ENCODE measurements around the gene RBPJ.

GRCh38 chr4:26299254-26299882 lies 21.4 kb upstream of the RBPJ start:
- no peak for TF ChIP-seq ZFX (IDR thresholded peaks at IDR 0.05)
- TF ChIP-seq, protein P1, sequence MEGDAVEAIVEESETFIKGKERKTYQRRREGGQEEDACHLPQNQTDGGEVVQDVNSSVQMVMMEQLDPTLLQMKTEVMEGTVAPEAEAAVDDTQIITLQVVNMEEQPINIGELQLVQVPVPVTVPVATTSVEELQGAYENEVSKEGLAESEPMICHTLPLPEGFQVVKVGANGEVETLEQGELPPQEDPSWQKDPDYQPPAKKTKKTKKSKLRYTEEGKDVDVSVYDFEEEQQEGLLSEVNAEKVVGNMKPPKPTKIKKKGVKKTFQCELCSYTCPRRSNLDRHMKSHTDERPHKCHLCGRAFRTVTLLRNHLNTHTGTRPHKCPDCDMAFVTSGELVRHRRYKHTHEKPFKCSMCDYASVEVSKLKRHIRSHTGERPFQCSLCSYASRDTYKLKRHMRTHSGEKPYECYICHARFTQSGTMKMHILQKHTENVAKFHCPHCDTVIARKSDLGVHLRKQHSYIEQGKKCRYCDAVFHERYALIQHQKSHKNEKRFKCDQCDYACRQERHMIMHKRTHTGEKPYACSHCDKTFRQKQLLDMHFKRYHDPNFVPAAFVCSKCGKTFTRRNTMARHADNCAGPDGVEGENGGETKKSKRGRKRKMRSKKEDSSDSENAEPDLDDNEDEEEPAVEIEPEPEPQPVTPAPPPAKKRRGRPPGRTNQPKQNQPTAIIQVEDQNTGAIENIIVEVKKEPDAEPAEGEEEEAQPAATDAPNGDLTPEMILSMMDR (conservative IDR thresholded peaks at IDR 0.05), result no peak
